SH-SY5Y (cell line): ENCODE results near the gene OR51B6.

ENCODE experiments used
- GATA2 ChIP-seq: IDR thresholded peaks from 2 replicates; pipeline ENCODE4 v1.6.1; 2011; ENCODE audit warnings: mild to moderate bottlenecking, low read depth, low read length
- GATA3 ChIP-seq: IDR thresholded peaks from 2 replicates; pipeline ENCODE4 v1.6.1; 2011; ENCODE audit warnings: low read depth, mild to moderate bottlenecking, low read length, moderate library complexity

DNA sequence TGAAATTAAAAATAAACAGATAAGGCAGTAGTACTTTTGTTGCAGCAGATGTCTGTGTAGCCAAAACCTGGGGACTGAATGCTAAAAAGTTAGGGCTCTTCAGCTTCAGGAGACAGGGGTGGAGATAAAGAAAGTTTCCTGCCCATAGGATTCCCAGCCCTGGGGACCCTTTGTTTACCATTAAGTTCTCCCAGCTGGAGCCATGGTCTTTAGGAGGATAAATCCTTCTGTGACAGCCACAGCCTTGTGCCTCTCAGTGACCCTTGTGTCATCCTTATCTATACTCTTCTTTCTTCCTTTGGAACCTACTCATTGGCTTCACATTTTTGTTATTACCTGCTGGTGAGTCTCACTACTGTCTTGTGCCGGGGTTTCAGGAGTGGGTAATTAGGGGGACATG, 32.3 kb downstream of the OR51B6 start, which contains the start of gene OR51M1:
- TF ChIP-seq GATA2 (no peak), GATA3 (no peak)
